ENCODE data around the gene NOXO1. TPM values are rescaled to one million over a fixed set of nuclear protein-coding genes. Genes with fewer than 3 reads are reported as not detected.

NOXO1 gene
- not detected in 2 replicates for total RNA-seq

GRCh38 chr16:1981398-1981836 lies at the start of gene NOXO1:
NOXO1 (minus strand) TSS chr16:1981469; CDS start chr16:1981179, 290 bp downstream.

GRCh38 chr16:2026461-2027023 lies 45.3 kb upstream of the NOXO1 start, which contains the start of gene NHERF2:
NHERF2 (plus strand) TSS chr16:2026902; CDS start chr16:2027006, 104 bp downstream.

GRCh38 chr16:2019518-2019920 lies 38.2 kb upstream of the NOXO1 start, which contains the start of gene NPW:
NPW (plus strand) TSS chr16:2019785.

GRCh38 chr16:2009791-2010510 lies 28.7 kb upstream of the NOXO1 start, which contains the start of gene ZNF598:
ZNF598 (minus strand) TSS chr16:2009821.

GRCh38 chr16:1989209-1990100 lies 8.2 kb upstream of the NOXO1 start, which contains the start of gene SYNGR3:
SYNGR3 (plus strand) TSS chr16:1989970; CDS start chr16:1990103, 133 bp downstream.

GRCh38 chr16:1983544-1984346 lies 2.5 kb upstream of the NOXO1 start, which contains the start of gene GFER:
GFER (plus strand) TSS chr16:1984193; CDS start chr16:1984219, 26 bp downstream.

GRCh38 chr16:1971796-1972489 lies 9.3 kb downstream of the NOXO1 start, which contains the start of gene TBL3:
TBL3 (plus strand) TSS chr16:1972053; CDS start chr16:1972165, 112 bp downstream.

GRCh38 chr16:1966460-1966859 lies 14.8 kb downstream of the NOXO1 start, which contains the start of gene RNF151:
RNF151 (plus strand) TSS chr16:1966856; CDS start chr16:1966882, 26 bp downstream.

GRCh38 chr16:1964506-1965395 lies 16.5 kb downstream of the NOXO1 start, which contains the start of gene RPS2:
RPS2 (minus strand) TSS chr16:1964826; CDS start chr16:1964625, 201 bp downstream.

GRCh38 chr16:1959269-1960039 lies 21.8 kb downstream of the NOXO1 start, which contains the start of gene NDUFB10:
NDUFB10 (plus strand) TSS chr16:1959538; CDS start chr16:1959625, 87 bp downstream.

GRCh38 chr16:1942810-1943726 lies 38.2 kb downstream of the NOXO1 start, which contains the start of gene MSRB1:
MSRB1 (minus strand) TSS chr16:1943199; CDS start chr16:1943156, 43 bp downstream.

Other genes with a start within 250 kb of the NOXO1 start
- gene NME3, start 209.9 kb downstream of the NOXO1 start, total RNA-seq, result 73.6 and 90.8 TPM in 2 replicates
- 2.4 and 2.5 TPM in 2 replicates for gene EME2, start 208.7 kb downstream of the NOXO1 start, total RNA-seq
- gene MRPS34, start 208.3 kb downstream of the NOXO1 start, total RNA-seq, result 155 TPM in 2 replicates
- gene SPSB3, start 198.9 kb downstream of the NOXO1 start, total RNA-seq, result 31.8 and 35.5 TPM in 2 replicates
- gene NUBP2, start 198.5 kb downstream of the NOXO1 start, total RNA-seq, result 111 and 116 TPM in 2 replicates
- gene IGFALS, start 187.8 kb downstream of the NOXO1 start, total RNA-seq, result 0.30 TPM in 1 of 2 replicates, not detected in the other
- gene HAGH, start 154.6 kb downstream of the NOXO1 start, total RNA-seq, result 62.4 and 71.3 TPM in 2 replicates
- gene FAHD1, start 154.3 kb downstream of the NOXO1 start, total RNA-seq, result 33.6 and 52.6 TPM in 2 replicates
- gene MEIOB, start 109.3 kb downstream of the NOXO1 start, total RNA-seq, result 0.30 TPM in 1 of 2 replicates, not detected in the other
- not detected in 2 replicates for gene HS3ST6, start 63.1 kb downstream of the NOXO1 start, total RNA-seq
- 9.8 and 12.0 TPM in 2 replicates for gene MSRB1, start 38.3 kb downstream of the NOXO1 start, total RNA-seq
- gene RPL3L, start 26.8 kb downstream of the NOXO1 start, total RNA-seq, result not detected in 2 replicates
- 323 and 367 TPM in 2 replicates for gene NDUFB10, start 21.9 kb downstream of the NOXO1 start, total RNA-seq
- 4,271 and 4,630 TPM in 2 replicates for gene RPS2, start 16.6 kb downstream of the NOXO1 start, total RNA-seq
- gene RNF151, start 14.6 kb downstream of the NOXO1 start, total RNA-seq, result not detected in 2 replicates
- 94.1 and 97.0 TPM in 2 replicates for gene TBL3, start 9.4 kb downstream of the NOXO1 start, total RNA-seq
- gene GFER, start 2.7 kb upstream of the NOXO1 start, total RNA-seq, result 21.1 and 43.7 TPM in 2 replicates
- 4.2 and 8.4 TPM in 2 replicates for gene SYNGR3, start 8.5 kb upstream of the NOXO1 start, total RNA-seq
- 44.0 and 45.6 TPM in 2 replicates for gene ZNF598, start 28.4 kb upstream of the NOXO1 start, total RNA-seq
- 1.6 and 1.8 TPM in 2 replicates for gene NPW, start 38.3 kb upstream of the NOXO1 start, total RNA-seq
- 47.4 and 58.7 TPM in 2 replicates for gene NHERF2, start 45.4 kb upstream of the NOXO1 start, total RNA-seq
- gene NTHL1, start 66.4 kb upstream of the NOXO1 start, total RNA-seq, result 49.2 and 53.0 TPM in 2 replicates
- 36.0 and 55.9 TPM in 2 replicates for gene TSC2, start 66.5 kb upstream of the NOXO1 start, total RNA-seq
- 74.8 and 88.1 TPM in 2 replicates for gene PKD1, start 154.4 kb upstream of the NOXO1 start, total RNA-seq
- gene RAB26, start 167.2 kb upstream of the NOXO1 start, total RNA-seq, result 1.5 and 3.3 TPM in 2 replicates
- gene TRAF7, start 174.3 kb upstream of the NOXO1 start, total RNA-seq, result 54.0 and 62.0 TPM in 2 replicates
- gene CASKIN1, start 215.1 kb upstream of the NOXO1 start, total RNA-seq, result under 0.01 TPM in 1 of 2 replicates, not detected in the other
- 80.4 and 86.6 TPM in 2 replicates for gene MLST8, start 224.0 kb upstream of the NOXO1 start, total RNA-seq
- 1.3 and 2.7 TPM in 2 replicates for gene BRICD5, start 229.4 kb upstream of the NOXO1 start, total RNA-seq
- 24.5 and 27.1 TPM in 2 replicates for gene PGP, start 233.4 kb upstream of the NOXO1 start, total RNA-seq
- 22.9 and 25.2 TPM in 2 replicates for gene E4F1, start 242.1 kb upstream of the NOXO1 start, total RNA-seq

All from bronchus fibroblast of lung (primary cell).